HepG2 (cell line): ENCODE data around the gene RAB11FIP5. TPM values are rescaled to one million over a fixed set of nuclear protein-coding genes. Genes with fewer than 3 reads are reported as not detected.

Source experiments
- ATAC-seq: fragments of 200-7000 bp; cut with Tn5 transposase; 3 replicates; pipeline ENCODE4 v1.9.1; 2020; ENCODE audit warnings: mild to moderate bottlenecking, moderate library complexity
- BruUV-seq: library from RNA; stranded (reverse); fragments of 400-500 nt; replicated peaks from 2 replicates; lab custom pipeline; 2021; lab: Mats Ljungman, UMichigan
- CTCF ChIA-PET: fragments of 300-600 bp; formaldehyde crosslinking; extraction: SDS; loops from one replicate; lab custom pipeline; 2021; ENCODE audit warnings: low total read pairs, inconsistent platforms, low intra/inter-chr PET ratio; lab: Yijun Ruan, JAX
- POLR2A ChIA-PET: fragments of 350-600 bp; sonication (Branson Sonifier 250); formaldehyde crosslinking; loops from one replicate; lab custom pipeline; 2020; ENCODE audit warnings: antibody characterized with exemption, inconsistent platforms; lab: Yijun Ruan, JAX
- DNase-seq: peaks from one replicate; pipeline ENCODE4 v3.0.0-alpha.2; 2015; ENCODE audit warnings: low spot score
- FAIRE-seq: peaks from 3 replicates; lab custom pipeline; 2011; peaks lifted over from hg19 to GRCh38; lab: Jason Lieb, UNC
- H2AFZ ChIP-seq: one replicate; pipeline ENCODE4 v1.6.1; 2011; ENCODE audit warnings: low read length, inconsistent platforms
- H3K27ac ChIP-seq: fragments of 300-600 bp; 3 replicates; pipeline ENCODE4 v1.8.0; 2011; ENCODE audit warnings: mixed run types, mild to moderate bottlenecking, mixed read lengths, low read length, inconsistent platforms; ENCODE audit not compliant: insufficient read depth; ENCODE audit errors: extremely low read length
- H3K27me3 ChIP-seq, 2 experiments: fragments of 200-600 bp in 1 of 2; 2 replicates in 1 of 2; 3 replicates in 1 of 2; pipeline versions ENCODE4 v1.6.0 to v1.8.0; 2011; ENCODE audit warnings: low read length in 2 of 2, mild to moderate bottlenecking in 2 of 2, moderate library complexity in 2 of 2, inconsistent platforms in 1 of 2; ENCODE audit not compliant: insufficient read depth in 2 of 2, control insufficient read depth in 1 of 2
- H3K36me3 ChIP-seq, 2 experiments: fragments of 200-600 bp in 1 of 2; replicated peaks in 1 of 2; 2 replicates in 1 of 2; 3 replicates in 1 of 2; pipeline versions ENCODE4 v1.5.1 to v1.8.0; 2011; ENCODE audit warnings: low read length in 2 of 2, inconsistent platforms in 1 of 2; ENCODE audit not compliant: insufficient read depth in 2 of 2, control insufficient read depth in 1 of 2
- H3K4me1 ChIP-seq: 2 replicates; pipeline ENCODE4 v1.5.1; 2012; ENCODE audit warnings: low read length, inconsistent platforms; ENCODE audit not compliant: insufficient read depth
- H3K4me2 ChIP-seq: 2 replicates; pipeline ENCODE4 v1.6.0; 2011; ENCODE audit warnings: low read depth, low read length, inconsistent platforms
- H3K4me3 ChIP-seq, 3 experiments: fragments of 200-600 bp in 1 of 3; sonication (generic), shearing (Covaris generic) in 1 of 3; replicated peaks in 1 of 3; 2 replicates each; pipeline ENCODE4 v1.5.1; 2011 to 2016; ENCODE audit warnings: low read length in 3 of 3, inconsistent platforms in 2 of 3, low read depth in 2 of 3, mild to moderate bottlenecking in 2 of 3, control low read depth in 1 of 3, mixed read lengths in 1 of 3; ENCODE audit not compliant: insufficient read depth in 1 of 3
- H3K79me2 ChIP-seq: one replicate; pipeline ENCODE4 v1.6.1; 2011; ENCODE audit warnings: low read length, inconsistent platforms; ENCODE audit not compliant: insufficient read depth
- H3K9ac ChIP-seq: 2 replicates; pipeline ENCODE4 v1.6.0; 2011; ENCODE audit warnings: mild to moderate bottlenecking, low read depth, low read length, inconsistent platforms; ENCODE audit not compliant: insufficient read depth
- H3K9me3 ChIP-seq: 2 replicates; pipeline ENCODE4 v1.5.1; 2012; ENCODE audit warnings: mild to moderate bottlenecking, low read length
- H4K20me1 ChIP-seq: 2 replicates; pipeline ENCODE4 v1.6.0; 2011; ENCODE audit warnings: inconsistent platforms, mild to moderate bottlenecking, low read length, moderate library complexity; ENCODE audit not compliant: insufficient read depth
- CEBPB ChIP-seq: IDR thresholded peaks from 2 replicates; pipeline ENCODE4 v1.6.1; 2011; ENCODE audit warnings: low read depth, low read length, improper control_type of control experiment, borderline replicate concordance
- HDAC6 ChIP-seq: fragments of 200-600 bp; sonication (generic); IDR thresholded peaks from 2 replicates; pipeline ENCODE4 v1.7.0; 2017; ENCODE audit warnings: mild to moderate bottlenecking, antibody characterized with exemption, low read length, low read depth
- JDP2 ChIP-seq: sonication (generic); formaldehyde crosslinking; IDR thresholded peaks from 2 replicates; pipeline ENCODE4 v1.8.1; 2022; ENCODE audit warnings: missing genetic modification reagents, borderline replicate concordance
- KLF11 ChIP-seq: IDR thresholded peaks from 2 replicates; pipeline ENCODE4 v1.6.1; 2016; ENCODE audit warnings: missing compliant biosample characterization
- PPARG ChIP-seq: conservative IDR thresholded peaks from 2 replicates; pipeline ENCODE4 v1.6.1; 2016; ENCODE audit warnings: missing biosample characterization, missing genetic modification reagents
- ZFP62 ChIP-seq: sonication (generic); formaldehyde crosslinking; IDR thresholded peaks from 2 replicates; pipeline ENCODE4 v1.4.0; 2020; ENCODE audit warnings: missing genetic modification reagents
- ZFYVE20 ChIP-seq: sonication (generic); formaldehyde crosslinking; IDR thresholded peaks from 2 replicates; pipeline ENCODE4 v1.8.0; 2023; ENCODE audit warnings: low read depth, mild to moderate bottlenecking, moderate library complexity, missing genetic modification reagents, borderline replicate concordance
- ZNF180 ChIP-seq: sonication (generic); formaldehyde crosslinking; IDR thresholded peaks from 2 replicates; pipeline ENCODE4 v1.4.0; 2020; ENCODE audit warnings: low read depth, missing genetic modification reagents, borderline replicate concordance
- WGBS: methylation state at CpG from one replicate; pipeline ENCODE4 v1.1.6; 2017; ENCODE audit warnings: low lambda C conversion rate; 5-methylcytosine and 5-hydroxymethylcytosine counted together
- in situ Hi-C: cut with HindIII; loops from 2 replicates; pipeline ENCODE4 v1.10.0; 2017; ENCODE audit warnings: low pct_unique_long_range_greater_than_20kb; ENCODE audit not compliant: extremely low pct_ligation_motif_present
- intact Hi-C: fragments of 100-400 bp; cut with micrococcal nuclease; formaldehyde crosslinking; loops from one replicate; pipeline ENCODE4 v1.10.0; 2022; ENCODE audit not compliant: unreplicated experiment
- polyA plus RNA-seq, 8 experiments: library from polyadenylated mRNA; depleted of rRNA in 3 of 8; stranded (reverse) in 7 of 8; unstranded in 1 of 8; fragments of >200 nt; fragmentation: Illumina TruSeq in 4 of 8; extraction: Trizol in 4 of 8; gene quantifications; 2 replicates each; pipeline versions ENCODE4 v1.2.1 to v1.2.3, GENCODE V29; 2011 to 2016; ENCODE audit warnings: low read depth in 4 of 8, missing spikeins in 1 of 8, mixed read lengths in 1 of 8; ENCODE audit not compliant: insufficient read depth in 1 of 8
- total RNA-seq, 5 experiments: library from RNA; depleted of rRNA; stranded (reverse); fragments of >200 nt; fragmentation: Illumina TruSeq; extraction: Trizol; gene quantifications; 2 replicates each; pipeline ENCODE4 v1.2.3, GENCODE V29; 2016; ENCODE audit warnings: low read depth in 1 of 5

RAB11FIP5 gene
- total and polyA plus RNA-seq, 2 of the 13 experiments (the other 11 are each of a cell fraction or from before 2014, with no cell fraction given): 9.4 to 22.9 TPM

DNA sequence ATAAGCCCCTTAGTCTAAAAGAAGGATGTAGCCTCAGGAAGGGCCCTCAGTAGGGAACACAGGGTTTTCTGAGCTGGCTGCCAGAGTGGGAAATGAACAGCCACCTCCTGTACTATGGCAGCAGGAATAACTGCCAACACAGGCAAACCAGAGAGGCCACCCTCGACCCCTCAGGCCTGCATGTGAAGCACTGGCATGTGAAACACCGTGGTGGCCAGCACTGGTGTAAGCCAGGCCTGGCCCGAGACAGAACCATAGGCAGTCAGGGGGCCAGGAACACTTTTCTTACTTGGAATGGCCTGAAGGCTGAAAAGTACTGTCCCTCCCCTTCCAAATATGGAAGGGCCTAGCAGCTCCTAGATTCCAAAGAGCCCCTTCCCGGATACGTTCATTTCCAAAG lies 69.5 kb downstream of the RAB11FIP5 start:
- CTCF ChIA-PET: no interaction called here
- intact Hi-C loops: no loop called here

DNA sequence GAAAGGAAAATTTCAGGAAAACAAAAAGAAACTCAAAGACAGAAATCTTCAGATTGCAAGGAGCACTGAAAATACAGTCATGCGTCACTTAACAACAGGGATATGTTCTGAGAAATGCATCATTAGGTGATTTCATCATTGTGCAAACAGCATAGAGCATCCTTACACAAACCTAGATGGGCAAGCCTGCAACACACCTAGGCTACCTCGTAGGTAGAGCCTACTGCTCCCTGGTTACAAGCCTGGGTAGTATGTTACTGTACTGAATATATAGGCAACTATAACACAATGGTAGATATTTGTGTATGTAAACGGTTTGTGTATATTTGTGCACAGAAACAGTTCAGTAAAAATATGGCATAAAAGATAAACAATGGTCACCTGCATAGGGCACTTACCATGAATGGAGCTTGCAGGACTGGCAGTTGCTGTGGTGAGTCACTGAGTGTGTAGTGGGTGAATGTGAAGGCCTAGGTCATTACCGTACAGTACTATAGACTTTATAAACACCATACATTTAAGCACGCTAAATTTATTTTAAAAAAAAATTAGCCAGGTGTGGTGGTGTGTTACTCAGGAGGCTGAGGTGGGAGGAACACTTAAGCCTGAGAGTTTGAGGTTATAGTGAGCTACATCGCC lies 74.7 kb downstream of the RAB11FIP5 start:
- in situ Hi-C loops (no loop called here), intact Hi-C loops (no loop called here)
- 0 out of 2 replicates have a peak, but pooled peaks have one; percentile 0 for TF ChIP-seq CEBPB
- TF ChIP-seq ZNF180: no peak
- Histone ChIP-seq H2AFZ (no peak overlapping the region), H3K9me3 (no peaks in the 10 kb centered on the region), H3K27me3 (no peaks in the 10 kb centered on the region), H3K4me3 (no peak overlapping the region), H3K4me2 (no peak overlapping the region), H3K9ac (no peak overlapping the region), H4K20me1 (no peaks in the 10 kb centered on the region), H3K36me3 (peaks cover 3 to 27% of the 10 kb centered on the region in 2 experiments; a peak in 4 of 5 replicates), H3K4me1 (peaks cover 55% of the 10 kb centered on the region), H3K79me2 (peaks cover 4% of the 10 kb centered on the region), H3K27ac (no peak overlapping the region)
- WGBS: 93% methylated on average over 6 of the region's 6 CpGs
- no peak for FAIRE-seq
- ChIA-PET POLR2A (no interaction called here), CTCF (no interaction called here)
- no TSS peak for BruUV-seq
- no peak for ATAC-seq
- DNase-seq: no peak

More for the DNA sequence above, 69.5 kb downstream of the RAB11FIP5 start:
- no peak for FAIRE-seq
- POLR2A ChIA-PET: interaction anchor here (1.1 to 2.3 kb wide), 6 partner anchors 8 to 167 kb away, joined by 3 to 25 read pairs (median 4); no protein-coding TSS in a partner anchor
- peak; percentile 7; the same call in 1 of the 3 replicates for ATAC-seq
- no TSS peak for BruUV-seq
- Histone ChIP-seq H3K36me3 (peaks cover 5 to 19% of the 10 kb centered on the region in 2 experiments; a peak in 3 of 5 replicates), H3K4me1 (peaks cover 45% of the 10 kb centered on the region), H3K27ac (peak overlapping the region; percentile 19), H3K9me3 (no peaks in the 10 kb centered on the region), H3K9ac (no peak overlapping the region), H3K27me3 (no peaks in the 10 kb centered on the region), H3K4me3 (no peak overlapping the region), H2AFZ (no peak overlapping the region), H3K79me2 (peaks cover 3% of the 10 kb centered on the region), H3K4me2 (no peak overlapping the region), H4K20me1 (no peaks in the 10 kb centered on the region)
- TF ChIP-seq ZFYVE20 (CRISPR knock-in tag) (no peak), ZFP62 (no peak), PPARG (CRISPR knock-in tag) (no peak), KLF11 (CRISPR knock-in tag) (no peak), JDP2 (no peak), HDAC6 (no peak)
- in situ Hi-C loops: no loop called here
- WGBS: 89% methylated on average over 4 of the region's 5 CpGs
- no peak for DNase-seq
